Ovary (tissue), 9 donors: ENCODE measurements around the gene TVP23A. TPM values are rescaled to one million over a fixed set of nuclear protein-coding genes. Genes with fewer than 3 reads are reported as not detected.
A peak's percentile ranks its signal among the peaks of the same experiment; 100 is the strongest.
"Not testable (repeated sequence)": the region's sequence is repeated elsewhere in the genome, so short reads cannot be mapped to it uniquely, and the experiment has no call there.

ENCODE experiments used
- DNase-seq, 5 donors: peaks; one replicate each; pipeline ENCODE4 v3.0.0-alpha.2; 2019 to 2020
- H3K27ac ChIP-seq, 2 donors: fragments of 200-600 bp; one replicate each; pipeline versions ENCODE4 v1.5.1 to v1.8.0; 2019 to 2022
- H3K27me3 ChIP-seq: fragments of 200-600 bp; one replicate; pipeline ENCODE4 v1.8.0; 2022
- H3K36me3 ChIP-seq: fragments of 200-600 bp; sonication (generic); one replicate; pipeline ENCODE4 v1.5.1; 2019
- H3K4me1 ChIP-seq: one replicate; pipeline ENCODE4 v1.8.1; 2013; ENCODE audit warnings: mild to moderate bottlenecking, moderate library complexity; ENCODE audit not compliant: insufficient read depth
- H3K4me3 ChIP-seq: fragments of 200-600 bp; sonication (generic); one replicate; pipeline ENCODE4 v1.5.1; 2017
- H3K9me3 ChIP-seq, 2 donors: fragments of 200-600 bp in 1 of 2; sonication (generic) in 1 of 2; one replicate each; pipeline versions ENCODE4 v1.5.1 to v1.8.1; 2013 to 2019; ENCODE audit warnings: mild to moderate bottlenecking in 1 of 2, moderate library complexity in 1 of 2
- EP300 ChIP-seq: sonication (generic); formaldehyde crosslinking; IDR thresholded peaks from one replicate; pipeline ENCODE4 v1.6.1; 2017; ENCODE audit warnings: antibody characterized with exemption
- POLR2A ChIP-seq: fragments of 450-650 bp; IDR thresholded peaks from one replicate; pipeline ENCODE4 v1.6.1; 2017; ENCODE audit warnings: antibody characterized with exemption, mild to moderate bottlenecking, moderate library complexity
- WGBS, 3 donors: extraction: QIAGEN DNeasy Blood & Tissue Kit in 1 of 3; methylation state at CpG; one replicate each; pipeline versions ENCODE4 v1.1.5 to v1.1.7; 2013 to 2017; 5-methylcytosine and 5-hydroxymethylcytosine counted together
- intact Hi-C, 4 donors: fragments of 100-400 bp; cut with DNase I; formaldehyde crosslinking; loops; one replicate each; pipeline versions ENCODE4 v1.11.0 to v1.15.1; 2022 to 2023
- polyA plus RNA-seq, 2 donors: library from polyadenylated mRNA; stranded (reverse); fragments of 200-250 nt in 1 of 2; fragments of 350-450 nt in 1 of 2; fragmentation: Illumina TruSeq in 1 of 2; extraction: RNeasy Lipid Tissue Mini Kit (QIAGEN cat#74804) in 1 of 2; gene quantifications; one replicate each; pipeline ENCODE4 v1.2.3, GENCODE V29; 2013 to 2014
- total RNA-seq, 7 donors: library from RNA; depleted of rRNA in 2 of 7; stranded (reverse); fragments of >200 nt in 2 of 7; fragmentation: NEBNext Ultra II Directional in 3 of 7; extraction: Animal tissue kit (Norgen Biotek cat#: 25700) in 3 of 7; gene quantifications; one replicate each; pipeline versions ENCODE4 v1.1.0 to v1.2.4, GENCODE V29; 2016 to 2023
- TF ChIP-seq, protein P1 (sequence below), 3 donors: fragments of 450-650 bp in 2 of 3; fragments of 200-600 bp in 1 of 3; IDR thresholded peaks; one replicate each; pipeline versions ENCODE4 v1.5.1 to v1.8.0; 2016 to 2022; ENCODE audit warnings: antibody characterized with exemption in 3 of 3, mild to moderate bottlenecking in 1 of 3
- donor health status: DM: no; HTN: no; CAD: no; lungs with moderate emphysema.
- donor health status: DM: no; HTN: no; CAD: no.
- donor health status: Bipolar disorder and iron deficiency.
- donor health status: DM: yes; HTN: yes; CAD: no.
- donor health status: DM: no; HTN: no; CAD: no.
- donor health status: DM: yes; HTN: yes; CAD: no.

Gene TVP23A
- total and polyA plus RNA-seq, 9 donors = 3.2 to 17.1 (median 8.2) TPM

DNA sequence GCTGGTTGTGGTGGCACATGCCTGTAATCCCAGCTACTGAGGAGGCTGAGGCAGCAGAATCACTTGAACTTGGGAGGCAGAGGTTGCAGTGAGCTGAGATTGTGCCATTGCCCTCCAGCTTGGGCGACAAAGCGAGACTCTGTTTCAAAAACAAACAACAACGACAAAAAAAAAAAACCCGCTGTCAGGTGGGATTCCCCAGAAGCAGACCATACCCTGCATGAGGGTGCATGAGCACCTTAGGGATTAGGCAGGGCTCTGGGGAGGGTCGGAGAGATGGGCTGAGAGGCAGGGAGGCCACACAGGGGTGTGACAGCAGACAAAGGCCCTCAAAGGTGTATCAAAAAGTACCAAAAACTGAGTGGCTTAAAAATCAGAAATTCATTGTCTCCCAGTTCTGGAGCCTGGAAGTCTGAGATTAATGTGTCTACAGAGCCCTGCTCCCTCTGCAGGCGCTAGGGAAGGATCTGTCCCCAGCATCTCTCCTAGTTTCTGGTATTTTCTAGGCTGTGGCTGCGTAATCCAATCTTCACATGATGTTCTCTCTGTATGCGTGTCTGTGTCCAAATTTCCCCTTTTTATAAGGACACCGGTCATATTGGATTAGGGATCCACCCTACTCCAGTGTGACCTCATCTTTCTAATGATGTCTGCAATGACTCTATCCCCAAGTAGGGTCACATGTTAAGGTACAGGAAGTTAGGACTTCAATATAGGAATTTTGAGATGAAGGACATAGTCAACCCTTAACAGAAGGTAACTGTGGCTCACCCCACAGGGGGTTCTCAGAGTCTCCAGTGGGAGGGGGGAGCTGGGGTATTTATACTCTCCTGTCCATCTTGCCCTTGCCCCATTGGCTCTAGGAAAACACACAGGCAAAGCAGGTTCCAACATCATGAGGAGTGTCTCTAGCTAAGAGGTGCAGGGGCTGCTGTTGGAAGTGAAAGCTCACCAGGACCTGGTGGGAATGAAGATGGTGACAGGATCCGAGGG is 13.6 kb upstream of the TVP23A start:
- no peaks in the 10 kb centered on the region for H3K27me3 ChIP-seq
- H3K9me3 ChIP-seq = no peaks in the 10 kb centered on the region
- H3K4me1 ChIP-seq = peaks cover 9% of the 10 kb centered on the region
- TF ChIP-seq, protein P1, sequence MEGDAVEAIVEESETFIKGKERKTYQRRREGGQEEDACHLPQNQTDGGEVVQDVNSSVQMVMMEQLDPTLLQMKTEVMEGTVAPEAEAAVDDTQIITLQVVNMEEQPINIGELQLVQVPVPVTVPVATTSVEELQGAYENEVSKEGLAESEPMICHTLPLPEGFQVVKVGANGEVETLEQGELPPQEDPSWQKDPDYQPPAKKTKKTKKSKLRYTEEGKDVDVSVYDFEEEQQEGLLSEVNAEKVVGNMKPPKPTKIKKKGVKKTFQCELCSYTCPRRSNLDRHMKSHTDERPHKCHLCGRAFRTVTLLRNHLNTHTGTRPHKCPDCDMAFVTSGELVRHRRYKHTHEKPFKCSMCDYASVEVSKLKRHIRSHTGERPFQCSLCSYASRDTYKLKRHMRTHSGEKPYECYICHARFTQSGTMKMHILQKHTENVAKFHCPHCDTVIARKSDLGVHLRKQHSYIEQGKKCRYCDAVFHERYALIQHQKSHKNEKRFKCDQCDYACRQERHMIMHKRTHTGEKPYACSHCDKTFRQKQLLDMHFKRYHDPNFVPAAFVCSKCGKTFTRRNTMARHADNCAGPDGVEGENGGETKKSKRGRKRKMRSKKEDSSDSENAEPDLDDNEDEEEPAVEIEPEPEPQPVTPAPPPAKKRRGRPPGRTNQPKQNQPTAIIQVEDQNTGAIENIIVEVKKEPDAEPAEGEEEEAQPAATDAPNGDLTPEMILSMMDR (IDR thresholded peaks at IDR 0.05) = no peak
- TF ChIP-seq POLR2A (no peak), EP300 (no peak)
- no peaks in the 10 kb centered on the region for H3K36me3 ChIP-seq
- WGBS, 3 donors = 85 to 91% (median 87%) methylated on average over 10 of the region's 10 CpGs
- intact Hi-C loops = loop anchor here in 1 of 4 donors (10.0 kb wide), 1 partner anchor 87 kb away; the partner anchor contains the start of gene NUBP1
- DNase-seq = no peak
- H3K4me3 ChIP-seq = no peak overlapping the region
- no peak overlapping the region for H3K27ac ChIP-seq

DNA sequence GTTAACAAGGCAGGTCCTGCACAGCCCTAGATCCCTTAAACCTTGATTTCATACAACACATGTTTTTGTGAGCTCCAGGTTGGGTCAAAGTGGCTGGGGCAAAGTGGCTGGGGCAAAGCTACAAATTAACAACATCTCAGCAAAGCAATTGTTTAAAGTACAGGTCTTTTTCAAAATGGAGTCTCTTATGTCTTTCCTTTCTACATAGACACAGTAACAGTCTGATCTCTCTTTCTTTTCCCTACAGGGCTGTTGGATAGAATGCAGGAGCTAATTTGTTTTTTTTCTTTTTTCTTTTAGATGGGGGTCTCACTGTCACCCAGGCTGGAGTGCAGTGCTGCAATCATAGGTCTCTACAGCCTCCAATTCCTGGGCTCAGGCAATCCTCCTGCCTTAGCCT is 11.6 kb upstream of the TVP23A start:
- H3K4me1 ChIP-seq, H3K4me3 ChIP-seq, H3K36me3 ChIP-seq, H3K27me3 ChIP-seq, DNase-seq, H3K9me3 ChIP-seq: not testable (repeated sequence)
- intact Hi-C loops = loop anchor here in 1 of 4 donors (10.0 kb wide), 1 partner anchor 85 kb away; the partner anchor contains the start of gene NUBP1
- peak overlapping the region in 1 of 2 donors; percentile 91 for H3K27ac ChIP-seq

DNA sequence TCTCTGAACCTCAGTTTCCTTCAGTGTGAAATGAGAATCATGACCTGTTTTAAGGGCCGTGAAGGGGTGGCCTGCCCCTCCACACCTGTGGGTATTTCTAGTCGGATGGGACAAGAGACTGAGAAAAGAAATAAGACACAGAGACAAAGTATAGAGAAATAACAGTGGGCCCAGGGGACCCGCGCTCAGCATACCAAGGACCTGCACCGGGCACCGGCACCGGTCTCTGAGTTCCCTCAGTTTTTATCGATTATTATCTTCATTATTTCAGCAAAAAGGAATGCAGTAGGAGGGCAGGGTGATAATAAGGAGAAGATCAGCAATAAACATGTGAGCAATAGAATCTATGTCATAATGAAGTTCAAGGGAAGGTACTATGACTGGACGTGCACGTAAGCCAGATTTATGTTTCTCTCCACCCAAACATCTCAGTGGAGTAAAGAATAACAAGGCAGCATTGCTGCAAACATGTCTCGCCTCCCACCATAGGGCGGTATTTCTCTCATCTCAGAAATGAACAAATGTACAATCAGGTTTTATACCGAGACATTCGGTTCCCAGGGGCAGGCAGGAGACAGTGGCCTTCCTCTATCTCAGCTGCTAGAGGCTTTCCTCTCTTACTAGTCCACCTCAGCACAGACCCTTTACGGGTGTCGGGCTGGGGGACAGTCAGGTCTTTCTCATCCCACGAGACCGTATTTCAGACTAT is 10.9 kb upstream of the TVP23A start:
- not testable (repeated sequence) for H3K27me3 ChIP-seq, H3K9me3 ChIP-seq, H3K36me3 ChIP-seq, H3K4me1 ChIP-seq, H3K4me3 ChIP-seq
- DNase-seq = peak in 4 of 5 donors; percentile 24 to 51 (median 43)
- H3K27ac ChIP-seq = peak overlapping the region; percentile 34 to 91
- intact Hi-C loops = loop anchor here in 1 of 4 donors (10.0 kb wide), 1 partner anchor 85 kb away; the partner anchor contains the start of gene NUBP1
- 7 to 14% (median 12%) methylated on average over 18 of the region's 18 CpGs for WGBS, 3 donors

DNA sequence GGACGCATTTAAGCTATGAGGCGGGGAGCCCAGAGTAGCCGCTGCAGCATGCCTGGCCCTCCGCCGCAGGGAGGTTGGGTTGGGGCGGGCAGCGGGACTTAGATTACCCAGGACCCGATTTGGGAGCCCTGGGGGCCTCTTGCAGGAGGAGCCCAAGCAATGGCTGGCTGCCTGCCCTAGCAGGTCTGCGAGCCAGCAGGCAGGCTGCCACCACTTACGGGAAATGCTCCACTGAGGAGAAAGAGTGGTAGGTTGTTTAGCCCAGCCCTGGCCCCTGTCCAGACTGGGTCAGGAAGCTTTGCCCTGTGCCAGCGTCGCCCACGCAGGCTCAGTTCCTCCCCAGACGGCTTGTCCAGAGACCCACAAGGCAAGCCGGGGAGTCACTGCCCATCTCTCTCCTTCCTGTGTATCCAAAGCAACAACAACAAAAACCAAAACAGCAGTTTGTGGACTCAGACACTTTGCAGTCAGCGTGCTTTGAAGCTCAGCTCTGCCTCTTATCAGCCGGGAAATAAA is 10.3 kb upstream of the TVP23A start:
- peak overlapping the region; percentile 2 for H3K4me3 ChIP-seq
- H3K27me3 ChIP-seq = no peaks in the 10 kb centered on the region
- peaks cover 11% of the 10 kb centered on the region for H3K4me1 ChIP-seq
- H3K9me3 ChIP-seq = no peaks in the 10 kb centered on the region
- peak; percentile 69 for TF ChIP-seq EP300
- TF ChIP-seq, protein P1 (IDR thresholded peaks at IDR 0.05) = no peak
- no peak for TF ChIP-seq POLR2A
- H3K27ac ChIP-seq = peak overlapping the region; percentile 34 to 91
- H3K36me3 ChIP-seq = no peaks in the 10 kb centered on the region
- WGBS, 3 donors = 0 to 1% (median 1%) methylated on average over 14 to 17 of the region's 17 CpGs
- peak; percentile 89 to 97 (median 95) for DNase-seq
- intact Hi-C loops = no loop called here

DNA sequence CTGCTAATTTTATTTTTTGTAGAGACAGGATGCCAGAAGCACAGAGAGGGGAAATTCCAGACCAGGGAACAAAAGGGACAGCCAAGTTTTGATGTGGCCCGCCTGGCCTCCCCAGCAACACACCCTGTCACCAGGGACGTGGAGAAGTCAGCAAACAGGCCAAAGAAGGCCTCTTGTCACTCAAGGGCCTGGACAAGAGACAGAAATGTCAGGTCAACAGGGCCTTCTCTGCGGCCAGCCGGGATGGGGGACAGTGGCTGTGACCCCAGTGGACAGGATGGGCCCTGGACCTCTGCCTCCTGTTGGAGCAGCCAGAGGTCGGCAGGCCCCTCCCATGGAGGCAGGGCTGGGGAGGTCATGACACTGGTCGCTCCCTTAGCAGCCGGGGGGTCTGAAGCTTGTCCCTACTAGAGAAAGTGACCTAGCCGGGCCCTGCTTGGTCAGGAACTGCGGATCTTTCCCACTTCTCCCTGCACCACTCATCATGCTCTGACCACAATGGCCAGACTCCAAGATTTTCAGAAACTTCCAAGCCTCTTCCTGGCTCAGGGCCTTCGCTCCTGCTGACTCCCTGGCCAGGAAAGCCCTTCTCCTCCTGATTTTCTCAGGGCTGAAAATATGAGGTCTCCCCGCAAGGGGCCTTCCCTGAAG is 9.2 kb upstream of the TVP23A start:
- TF ChIP-seq, protein P1 (IDR thresholded peaks at IDR 0.05) = no peak
- no peak for TF ChIP-seq POLR2A
- TF ChIP-seq EP300 = no peak
- DNase-seq = peak; percentile 79 to 85 (median 80)

More for the DNA sequence above, 9.2 kb upstream of the TVP23A start:
- Histone ChIP-seq H3K4me1 (peaks cover 11% of the 10 kb centered on the region), H3K9me3 (no peaks in the 10 kb centered on the region), H3K36me3 (no peaks in the 10 kb centered on the region), H3K4me3 (no peak overlapping the region), H3K27me3 (no peaks in the 10 kb centered on the region), H3K27ac (peak overlapping the region; percentile 34 to 91)
- 11 to 18% (median 11%) methylated on average over 11 of the region's 11 CpGs for WGBS, 3 donors
- intact Hi-C loops = no loop called here
